HG02798 (cell line): ENCODE results near the gene REG4.

ENCODE experiments used
- ATAC-seq: cut with Tn5 transposase; IDR thresholded peaks from one replicate; pipeline ENCODE4 v1.9.1; 2021; ENCODE audit warnings: mild to moderate bottlenecking; ENCODE audit not compliant: unreplicated experiment, poor library complexity

REG4 gene

DNA sequence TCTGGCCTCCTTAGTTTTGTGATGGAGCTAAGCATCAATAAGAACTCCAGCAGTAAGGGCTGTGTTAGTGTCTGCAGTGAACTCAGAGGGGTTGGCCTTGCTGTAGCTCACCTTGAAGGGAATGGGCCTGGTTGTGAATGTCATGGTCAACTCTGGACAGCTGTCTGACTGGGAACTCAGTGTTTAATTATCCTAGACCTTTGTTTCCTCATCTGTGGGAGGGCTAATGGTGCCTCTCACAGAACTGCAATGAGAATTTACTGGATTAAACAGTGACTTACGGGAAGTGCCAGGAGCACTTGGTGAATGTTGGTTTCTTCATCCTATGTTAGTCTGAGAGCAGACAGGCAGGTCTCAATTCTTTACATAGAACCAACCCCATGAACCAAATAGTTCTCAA is 66.2 kb downstream of the REG4 start:
- no peak for ATAC-seq

DNA sequence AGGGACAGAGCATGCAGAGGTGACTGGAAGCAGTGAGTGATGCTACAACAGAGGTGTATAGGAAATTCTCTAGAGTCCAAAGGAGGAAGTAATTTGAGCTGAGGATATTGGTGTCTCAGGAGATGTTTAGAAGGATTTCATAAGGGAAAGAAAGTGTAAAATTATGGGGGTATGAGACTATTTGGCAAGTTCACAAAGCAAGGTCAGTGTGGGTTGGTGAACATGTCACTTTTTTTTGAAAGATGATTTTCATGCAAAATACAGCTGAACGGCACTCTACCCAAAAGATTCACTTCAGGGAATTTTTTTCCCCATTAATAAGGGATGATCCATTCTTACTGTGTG is 66.7 kb downstream of the REG4 start:
- ATAC-seq, result no peak
